Measurements from ENCODE around the gene LAMTOR4.

LAMTOR4 gene

DNA sequence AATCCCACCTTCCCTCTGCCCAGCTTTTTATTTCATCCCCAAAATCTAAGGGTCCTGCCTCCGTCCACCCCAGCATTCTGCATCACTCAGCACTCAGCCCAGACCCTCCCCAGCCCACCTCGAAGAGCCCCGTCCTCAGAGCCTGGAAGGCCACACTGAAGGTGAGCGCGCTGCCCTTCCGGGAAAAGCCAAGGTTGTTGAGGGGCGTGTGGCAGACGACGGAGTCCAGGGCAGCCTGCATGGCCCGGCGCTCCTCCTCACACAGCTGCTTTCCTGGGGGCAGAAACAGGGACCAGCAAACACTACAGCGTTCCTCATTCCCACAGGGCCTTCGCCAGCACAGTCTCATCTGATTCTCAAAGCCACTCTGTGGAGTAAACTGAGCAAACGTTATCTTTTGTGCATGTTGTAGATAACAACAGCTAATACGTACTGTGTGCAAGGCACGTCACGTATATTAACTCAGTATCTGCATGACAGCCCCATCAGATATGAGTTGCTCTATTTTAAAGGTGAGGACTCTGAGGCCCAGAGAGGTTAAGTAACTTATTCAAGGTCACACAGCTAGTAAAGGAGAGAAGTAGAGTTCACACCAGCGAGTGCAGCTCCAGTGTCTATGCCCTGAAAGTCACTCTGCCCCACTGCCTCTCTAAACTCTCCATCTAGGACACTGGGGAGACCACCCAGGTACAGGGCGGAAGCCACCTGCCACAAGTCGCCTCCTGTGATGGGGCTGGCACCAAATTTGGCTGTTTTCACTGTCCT lies 7.0 kb downstream of the LAMTOR4 start:
- Mint-ChIP-seq H3K4me3 (no peak overlapping the region), H3K4me1 (peaks cover 83% of the 10 kb centered on the region)
- ATAC-seq, result peak; percentile 1

DNA sequence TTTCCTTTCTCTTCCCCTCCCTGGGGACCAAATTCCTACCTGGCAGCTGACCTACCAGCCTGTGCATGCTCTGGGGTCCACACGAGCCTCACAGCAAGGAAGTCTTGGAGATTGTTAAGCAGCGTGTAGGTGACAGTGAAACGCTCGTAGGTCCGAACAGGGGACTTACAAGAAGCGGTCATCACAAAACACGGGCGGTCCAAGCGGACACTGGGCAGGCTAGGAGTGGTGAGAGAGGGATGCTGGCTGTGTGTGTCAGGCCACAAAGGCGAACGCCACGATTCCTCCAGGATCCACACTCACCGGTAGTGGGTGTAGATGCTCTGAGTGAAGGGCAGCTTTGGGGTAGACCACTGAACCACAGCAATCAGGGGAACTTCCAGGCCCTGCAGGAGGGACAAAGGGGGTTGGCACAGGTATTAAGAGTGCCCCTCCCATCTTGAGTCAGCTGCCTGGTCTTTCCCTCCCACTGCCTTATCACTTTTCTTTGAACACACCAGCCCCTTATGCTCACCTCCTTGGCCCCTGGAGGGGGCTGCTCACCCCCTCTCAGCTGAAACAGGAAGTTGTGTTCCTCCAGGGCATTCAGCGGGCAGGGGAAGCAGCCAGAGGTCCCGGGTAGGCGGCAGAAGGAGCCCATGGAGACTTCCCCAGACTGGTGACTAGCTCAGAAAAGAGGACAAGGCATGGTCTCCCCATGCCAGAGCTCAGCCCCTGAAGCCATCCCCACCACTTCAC lies 7.8 kb downstream of the LAMTOR4 start:
- DNase-seq (peak; percentile 52 to 72), ATAC-seq (peak; percentile 80)
- H3K4me1 Mint-ChIP-seq, result peaks cover 84% of the 10 kb centered on the region

More for the DNA sequence above, 7.0 kb downstream of the LAMTOR4 start:
- DNase-seq, result no peak
- no peak overlapping the region for H3K27ac Mint-ChIP-seq
- H3K27me3 Mint-ChIP-seq, result no peaks in the 10 kb centered on the region
- H3K9me3 Mint-ChIP-seq, result no peaks in the 10 kb centered on the region

DNA sequence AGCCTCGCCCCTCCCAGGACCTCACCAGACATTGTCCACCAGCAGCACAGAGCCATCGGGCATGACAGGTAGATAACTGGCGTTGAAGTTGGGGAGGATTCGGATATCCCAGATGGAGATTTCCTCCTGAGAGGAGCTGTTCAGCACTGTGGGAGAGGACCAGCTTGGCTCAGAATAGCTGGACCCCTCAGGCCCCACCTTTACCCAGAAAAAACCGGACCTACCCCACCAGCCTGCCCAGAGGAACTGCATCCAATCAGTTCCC lies 8.3 kb downstream of the LAMTOR4 start:
- Mint-ChIP-seq H3K4me3 (peak overlapping the region; percentile 74 to 88), H3K27me3 (no peaks in the 10 kb centered on the region), H3K9me3 (no peaks in the 10 kb centered on the region), H3K4me1 (peaks cover 84% of the 10 kb centered on the region), H3K27ac (peak overlapping the region; percentile 78 to 96)
- DNase-seq (no peak), ATAC-seq (no peak)

More for the DNA sequence above, 7.8 kb downstream of the LAMTOR4 start:
- peak overlapping the region; percentile 78 to 96 for H3K27ac Mint-ChIP-seq
- peak overlapping the region; percentile 74 to 88 for H3K4me3 Mint-ChIP-seq
- no peaks in the 10 kb centered on the region for H3K9me3 Mint-ChIP-seq
- no peaks in the 10 kb centered on the region for H3K27me3 Mint-ChIP-seq

DNA sequence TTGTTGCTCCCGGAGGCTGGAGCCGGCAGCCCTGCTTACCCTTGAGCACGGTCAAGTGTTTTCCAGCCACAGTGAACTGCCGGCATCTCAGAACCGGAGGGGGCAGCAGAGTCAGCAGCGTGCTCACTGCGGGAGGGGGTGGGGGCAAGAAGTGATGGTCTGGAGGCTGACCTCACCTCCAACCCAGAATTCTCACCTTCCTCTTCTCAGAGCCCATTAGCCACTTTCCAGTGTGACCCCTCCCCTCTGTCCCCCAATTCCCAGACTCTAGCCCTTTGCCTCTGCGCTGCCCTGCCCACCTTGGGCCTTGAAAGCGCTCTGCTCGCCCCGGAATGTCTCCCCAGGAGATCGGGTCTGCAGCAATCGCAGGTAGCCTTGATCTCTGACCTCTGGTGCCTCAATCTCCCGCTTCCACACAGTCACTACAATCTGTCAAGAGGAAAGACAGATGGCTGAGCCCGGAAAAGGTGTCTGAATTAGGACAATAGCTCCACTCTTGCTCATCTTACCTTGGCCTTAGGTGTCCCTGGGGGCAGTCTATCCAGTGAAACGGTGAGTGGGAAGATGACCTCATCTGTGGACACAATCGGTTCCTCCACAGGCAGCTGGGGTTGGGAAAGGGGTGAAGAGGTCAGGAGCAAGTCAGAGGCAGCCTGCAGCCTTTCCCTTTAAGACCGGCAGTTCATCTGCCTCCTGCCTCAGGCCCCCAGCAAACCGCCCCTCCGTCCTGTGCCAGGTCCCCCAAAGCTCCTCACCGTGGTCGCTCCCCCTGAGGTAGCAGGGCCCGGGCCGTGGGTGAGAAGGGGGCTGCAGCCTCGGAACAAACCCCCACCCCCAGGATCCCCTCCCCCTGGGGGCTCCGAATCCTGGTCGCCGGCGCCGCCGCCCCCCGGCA lies 8.9 kb downstream of the LAMTOR4 start:
- H3K9me3 Mint-ChIP-seq, result no peaks in the 10 kb centered on the region
- no peaks in the 10 kb centered on the region for H3K27me3 Mint-ChIP-seq
- peak overlapping the region; percentile 74 to 88 for H3K4me3 Mint-ChIP-seq
- peak overlapping the region in 1 of 2 donors; percentile 96 for H3K27ac Mint-ChIP-seq
- ATAC-seq (no peak), DNase-seq (no peak)
- H3K4me1 Mint-ChIP-seq, result peaks cover 84% of the 10 kb centered on the region

DNA sequence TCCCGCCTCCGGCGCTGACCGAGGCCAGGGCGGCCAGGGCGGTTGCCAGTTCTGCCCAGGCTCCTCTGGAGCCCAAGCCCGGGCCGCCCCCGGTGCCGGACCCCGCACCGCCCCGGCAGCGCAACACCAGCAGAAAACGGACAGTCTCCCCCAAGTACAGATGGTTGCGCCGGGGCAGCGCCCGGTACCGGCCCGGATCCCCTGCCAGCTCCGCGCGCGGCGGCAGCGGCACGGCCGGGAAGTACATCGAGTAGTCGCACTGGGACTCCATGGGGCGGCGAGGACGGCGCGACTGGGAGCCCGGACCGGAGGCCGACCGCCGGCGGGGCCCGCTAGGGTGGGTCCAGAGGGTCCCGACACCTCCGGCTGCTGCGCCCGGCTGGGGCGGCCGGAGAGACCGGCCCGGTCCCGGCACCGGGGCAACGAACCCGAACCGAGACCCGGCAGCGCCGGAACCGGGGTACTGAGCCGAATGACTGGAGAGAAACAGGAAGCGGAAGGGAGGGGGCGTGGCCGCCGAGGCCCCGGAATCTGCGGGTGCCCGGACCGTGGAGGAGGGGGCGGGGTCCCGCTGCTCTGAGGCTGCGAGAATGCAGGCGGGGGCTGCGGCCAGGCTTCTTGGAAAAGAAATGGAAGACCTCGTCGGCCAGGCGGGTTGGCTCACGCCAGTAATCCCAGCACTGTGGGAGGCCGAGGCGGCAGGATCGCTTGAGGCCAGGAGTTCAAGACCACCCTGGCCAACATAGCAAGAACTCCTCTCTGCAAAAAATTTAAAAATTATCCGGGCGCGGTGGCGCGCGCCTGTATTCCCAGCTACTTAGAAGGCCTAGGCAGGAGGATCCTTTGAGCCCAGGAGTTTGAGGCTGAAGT lies 9.7 kb downstream of the LAMTOR4 start, which contains the start of gene TRAPPC14:
Gene TRAPPC14, minus strand, starts transcription at position 495 of the 870 bp plus-strand sequence. Its CDS starts 224 bp downstream, at position 271.
- peak within 1 kb of the TSS; percentile 85 to 88 for H3K4me3 Mint-ChIP-seq
- peak; percentile 85 to 89 for DNase-seq
- peak within 1 kb of the TSS; percentile 93 to 96 for H3K27ac Mint-ChIP-seq
- H3K27me3 Mint-ChIP-seq, result no peaks in the 10 kb centered on the region
- H3K4me1 Mint-ChIP-seq, result peaks cover 85% of the 10 kb centered on the region
- ATAC-seq, result peak; percentile 75
- no peaks in the 10 kb centered on the region for H3K9me3 Mint-ChIP-seq

DNA sequence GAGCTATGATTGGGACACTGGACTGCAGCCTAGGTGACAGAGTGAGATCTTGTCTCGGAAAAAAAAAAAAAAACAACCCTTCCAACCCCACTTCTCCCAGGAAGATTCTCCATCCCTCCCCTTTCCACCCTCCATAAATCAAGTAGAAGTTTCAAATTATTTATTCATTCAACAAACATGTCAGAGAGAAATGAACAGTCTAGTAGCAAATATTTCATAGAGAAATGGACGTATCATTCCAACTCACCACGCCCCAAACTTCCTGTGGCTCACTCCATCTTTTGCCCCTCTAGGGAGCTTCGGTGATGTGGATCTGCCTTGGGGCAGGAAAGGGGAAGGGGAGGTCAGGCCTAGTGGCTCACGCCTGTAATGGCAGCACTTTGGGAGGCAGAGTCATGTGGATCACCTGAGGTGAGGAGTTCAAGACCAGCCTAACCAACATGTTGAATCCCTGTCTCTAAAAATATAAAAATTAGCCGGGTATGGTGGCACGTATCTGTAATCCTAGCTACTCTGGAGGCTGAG lies 10.4 kb downstream of the LAMTOR4 start:
- Mint-ChIP-seq H3K27me3 (no peaks in the 10 kb centered on the region), H3K9me3 (no peaks in the 10 kb centered on the region), H3K4me3 (peak overlapping the region; percentile 85 to 88), H3K4me1 (peaks cover 85% of the 10 kb centered on the region), H3K27ac (peak overlapping the region; percentile 48 to 93)
- ATAC-seq (no peak), DNase-seq (no peak)

DNA sequence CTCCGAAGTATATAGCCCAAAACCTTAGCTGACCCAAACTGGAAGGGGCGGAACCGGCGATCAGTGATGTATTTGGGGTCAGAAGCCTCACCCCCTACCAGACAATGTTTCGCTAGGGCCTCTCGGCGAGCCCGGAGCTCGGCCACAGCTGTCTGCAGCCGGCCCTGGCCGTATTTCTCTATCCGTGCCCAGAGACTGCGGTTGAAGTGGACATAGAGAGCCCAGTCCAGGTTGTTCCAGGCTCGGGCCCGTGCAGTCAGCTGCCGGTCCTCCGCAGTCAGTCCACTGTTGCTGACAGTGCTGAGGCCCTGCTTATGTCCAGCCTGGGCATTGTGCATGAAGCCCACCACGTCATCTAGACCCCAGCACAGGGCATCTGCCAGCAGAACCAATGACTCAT lies 11.3 kb downstream of the LAMTOR4 start:
- Mint-ChIP-seq H3K27me3 (no peaks in the 10 kb centered on the region), H3K27ac (no peak overlapping the region), H3K4me1 (peaks cover 80% of the 10 kb centered on the region), H3K4me3 (peak overlapping the region in 1 of 2 donors; percentile 12), H3K9me3 (no peaks in the 10 kb centered on the region)
- ATAC-seq (no peak), DNase-seq (no peak)

DNA sequence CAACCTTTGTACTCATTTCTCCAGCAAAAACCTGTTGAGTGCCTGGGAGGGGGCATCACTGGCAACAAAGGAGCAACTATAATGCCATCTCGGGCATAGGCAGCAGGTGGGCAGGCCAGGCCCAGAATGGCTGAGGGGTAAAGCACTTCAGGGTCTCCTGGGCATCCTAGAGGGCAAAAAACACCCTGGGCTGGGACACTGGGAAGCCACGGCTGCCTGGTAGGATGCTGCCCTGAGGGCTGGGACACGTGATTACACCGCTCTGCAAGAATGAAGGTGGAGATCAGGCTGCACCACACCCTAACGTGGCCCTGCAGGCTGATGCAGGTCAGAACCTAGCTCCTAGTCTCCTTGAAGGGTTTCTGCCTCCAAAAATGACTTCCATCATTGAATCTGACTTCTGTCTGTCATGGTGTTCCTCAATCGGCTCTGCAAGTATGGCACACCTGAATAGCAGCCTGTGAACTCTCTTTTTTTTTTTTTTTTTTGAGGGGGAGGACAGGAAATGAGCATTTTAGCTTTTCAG lies 14.4 kb downstream of the LAMTOR4 start:
- peak overlapping the region; percentile 48 to 92 for H3K27ac Mint-ChIP-seq
- H3K27me3 Mint-ChIP-seq, result no peaks in the 10 kb centered on the region
- no peaks in the 10 kb centered on the region for H3K9me3 Mint-ChIP-seq
- ATAC-seq (no peak), DNase-seq (no peak)
- H3K4me3 Mint-ChIP-seq, result peak overlapping the region in 1 of 2 donors; percentile 54
- H3K4me1 Mint-ChIP-seq, result peaks cover 81% of the 10 kb centered on the region

DNA sequence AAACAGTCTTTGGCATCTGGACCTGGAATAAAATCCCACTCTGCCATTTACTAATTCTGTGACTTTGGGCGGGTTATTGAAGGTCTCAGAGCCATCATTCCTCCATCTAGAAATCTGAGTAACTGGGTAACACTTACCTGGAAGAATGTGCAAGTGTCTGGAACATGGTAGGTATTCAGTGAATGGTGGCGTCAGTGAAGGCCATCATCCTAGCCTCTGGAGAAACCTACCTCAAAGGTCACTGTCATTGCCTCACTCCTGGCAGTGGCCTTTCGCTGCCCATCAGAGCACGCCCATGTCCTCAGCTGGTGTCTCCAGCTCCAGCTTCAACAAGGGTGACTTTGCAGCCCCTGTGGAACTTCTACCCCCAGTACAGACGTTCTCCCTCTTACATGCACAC lies 15.2 kb downstream of the LAMTOR4 start:
- Mint-ChIP-seq H3K4me3 (peak overlapping the region in 1 of 2 donors; percentile 29), H3K9me3 (no peaks in the 10 kb centered on the region), H3K4me1 (peaks cover 86% of the 10 kb centered on the region), H3K27ac (no peak overlapping the region), H3K27me3 (no peaks in the 10 kb centered on the region)
- ATAC-seq, result no peak
- no peak for DNase-seq

DNA sequence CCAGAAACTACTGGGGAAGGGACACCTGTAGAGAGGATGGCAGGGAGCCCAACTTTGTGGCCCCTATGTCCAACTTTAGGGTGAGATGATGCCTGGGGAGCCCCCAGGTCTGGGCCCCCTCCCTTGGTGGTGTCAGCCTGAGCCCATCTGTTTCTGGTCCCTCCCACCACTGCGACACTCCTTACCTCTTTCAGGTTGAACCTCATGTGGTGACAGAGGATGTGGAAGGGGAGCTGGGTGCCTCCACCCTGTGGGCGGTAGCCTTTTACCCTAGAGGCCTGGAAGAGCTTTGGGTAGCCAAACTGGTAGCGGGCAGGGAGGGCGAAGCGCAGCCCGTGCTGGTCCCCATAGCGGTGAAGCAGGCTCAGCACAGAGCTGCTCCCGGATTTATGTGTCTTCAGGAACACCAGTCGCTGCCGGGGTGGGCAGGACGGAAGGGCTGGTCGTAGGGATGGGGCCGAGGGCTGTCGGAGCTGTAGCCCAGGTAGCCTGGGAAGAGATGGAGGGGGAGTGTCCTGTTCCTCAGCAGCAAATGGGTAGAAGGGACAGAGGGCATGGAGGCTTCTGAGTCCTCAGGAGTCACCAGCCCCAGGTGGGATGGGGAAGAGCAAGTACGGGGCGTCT lies 17.7 kb downstream of the LAMTOR4 start:
- peak; percentile 74 for ATAC-seq
- Mint-ChIP-seq H3K27me3 (no peaks in the 10 kb centered on the region), H3K27ac (peak overlapping the region in 1 of 2 donors; percentile 27), H3K4me1 (peaks cover 90% of the 10 kb centered on the region), H3K9me3 (no peaks in the 10 kb centered on the region), H3K4me3 (peak overlapping the region; percentile 82 to 89)
- DNase-seq, result peak in 1 of 2 donors; percentile 56

DNA sequence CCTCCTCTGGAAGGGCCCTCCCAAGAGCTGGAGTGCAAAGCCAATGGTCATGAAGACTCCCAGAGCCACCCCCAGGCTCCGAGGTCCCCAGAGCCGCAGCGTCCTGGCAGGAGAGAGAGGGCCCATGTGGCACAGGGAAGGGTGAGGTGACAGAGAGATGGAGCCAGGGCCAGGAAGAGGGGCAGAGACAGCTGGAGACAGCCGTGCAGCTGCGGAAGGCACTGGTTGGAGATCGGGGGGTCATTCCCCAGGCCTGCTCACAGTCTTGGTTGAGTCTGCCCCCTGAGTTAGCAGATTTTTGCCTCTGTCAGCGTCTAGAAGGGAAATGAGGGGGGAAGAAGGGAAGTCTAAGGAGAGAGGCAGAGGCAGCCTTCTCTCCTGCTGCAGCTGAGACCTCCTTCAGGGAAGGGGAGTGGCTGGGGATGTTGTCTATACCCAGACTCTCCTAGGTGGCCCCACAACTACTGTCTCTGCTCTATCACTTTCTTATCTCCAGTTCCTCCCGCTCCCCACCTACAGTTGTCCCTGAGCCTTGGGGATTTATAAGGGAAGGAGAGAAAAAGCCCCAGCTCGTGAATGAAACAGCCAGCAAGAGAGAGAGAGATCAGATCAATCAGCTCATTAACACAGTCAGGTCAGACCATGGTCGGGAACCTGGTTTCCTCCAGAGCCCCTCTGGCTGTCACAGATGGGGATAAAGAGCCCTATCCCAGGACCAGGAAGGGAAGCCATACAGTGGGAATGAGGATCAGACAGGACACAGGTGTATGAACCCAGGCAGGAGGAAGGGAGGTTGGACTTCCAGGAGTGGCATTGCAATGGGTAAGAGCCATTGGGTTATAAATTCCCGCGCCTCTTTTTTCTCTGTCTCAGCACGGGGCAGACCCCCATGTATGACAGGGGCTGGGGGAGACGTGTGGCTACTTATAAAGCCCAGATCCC lies 18.5 kb downstream of the LAMTOR4 start:
- H3K4me3 Mint-ChIP-seq, result peak overlapping the region; percentile 82 to 89
- H3K27ac Mint-ChIP-seq, result no peak overlapping the region
- peaks cover 88% of the 10 kb centered on the region for H3K4me1 Mint-ChIP-seq

DNA sequence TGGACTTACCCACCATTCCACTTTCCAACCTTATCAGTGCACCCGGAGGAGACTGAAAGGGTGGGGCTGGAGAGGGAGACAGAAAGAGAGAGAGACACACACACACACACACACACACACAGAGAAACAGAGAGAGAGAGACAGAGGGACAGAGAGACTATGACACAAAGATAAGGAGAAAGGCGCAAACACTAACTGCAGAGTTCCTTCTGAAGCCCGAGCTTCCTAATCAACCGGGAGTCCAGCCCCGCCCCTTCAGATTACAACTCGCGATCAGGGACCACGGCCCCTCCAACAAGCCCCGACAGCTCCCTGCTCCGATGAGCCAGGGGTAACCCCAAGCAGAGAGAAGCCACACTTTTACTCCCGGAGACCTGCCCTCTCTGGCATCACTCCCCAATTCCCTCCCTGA lies 19.2 kb downstream of the LAMTOR4 start:
- Mint-ChIP-seq H3K27me3 (no peaks in the 10 kb centered on the region), H3K27ac (peak overlapping the region; percentile 38 to 94), H3K4me3 (peak overlapping the region; percentile 82 to 89), H3K9me3 (no peaks in the 10 kb centered on the region), H3K4me1 (peaks cover 81% of the 10 kb centered on the region)
- ATAC-seq (no peak), DNase-seq (no peak)

More for the DNA sequence above, 18.5 kb downstream of the LAMTOR4 start:
- Mint-ChIP-seq H3K27me3 (no peaks in the 10 kb centered on the region), H3K9me3 (no peaks in the 10 kb centered on the region)
- DNase-seq (no peak), ATAC-seq (no peak)
